Activated naive CD4-positive, alpha-beta T cell treated with anti-CD3 and anti-CD28 coated beads for 36 hours (primary cell): ENCODE results near the gene FGGY. TPM values are rescaled to one million over a fixed set of nuclear protein-coding genes. Genes with fewer than 3 reads are reported as not detected.

ENCODE experiments used
- CTCF ChIA-PET: fragments of 350-600 bp; sonication (Branson Sonifier 250); formaldehyde crosslinking; loops from one replicate; lab custom pipeline; 2021; ENCODE audit warnings: antibody characterized with exemption; lab: Charles Lee
- DNase-seq: peaks from one replicate; pipeline ENCODE4 v3.0.0-alpha.2; 2020
- H3K27ac Mint-ChIP-seq: one replicate; pipeline ENCODE4 v1.8.0; 2021; ENCODE audit warnings: mild to moderate bottlenecking, mixed read lengths
- H3K27me3 Mint-ChIP-seq: one replicate; pipeline ENCODE4 v1.8.0; 2021; ENCODE audit warnings: low read depth, mixed read lengths
- H3K36me3 Mint-ChIP-seq: one replicate; pipeline ENCODE4 v1.8.0; 2021; ENCODE audit warnings: low read depth, mixed read lengths
- H3K4me1 Mint-ChIP-seq: one replicate; pipeline ENCODE4 v1.8.0; 2021; ENCODE audit warnings: low read depth, mixed read lengths
- H3K4me3 Mint-ChIP-seq: one replicate; pipeline ENCODE4 v1.8.0; 2021; ENCODE audit warnings: mild to moderate bottlenecking, moderate library complexity, mixed read lengths
- H3K9me3 Mint-ChIP-seq: one replicate; pipeline ENCODE4 v1.8.0; 2021; ENCODE audit warnings: mixed read lengths
- intact Hi-C: fragments of 100-400 bp; cut with micrococcal nuclease; formaldehyde crosslinking; loops from one replicate; pipeline ENCODE4 v1.15.1; 2023
- total RNA-seq, 2 experiments: library from RNA; stranded (reverse); gene quantifications; one replicate each; pipeline ENCODE4 v1.2.3, GENCODE V29; 2021

The FGGY gene
- total RNA-seq, 2 experiments from 2014 or later: 9.8 to 10.9 TPM

DNA sequence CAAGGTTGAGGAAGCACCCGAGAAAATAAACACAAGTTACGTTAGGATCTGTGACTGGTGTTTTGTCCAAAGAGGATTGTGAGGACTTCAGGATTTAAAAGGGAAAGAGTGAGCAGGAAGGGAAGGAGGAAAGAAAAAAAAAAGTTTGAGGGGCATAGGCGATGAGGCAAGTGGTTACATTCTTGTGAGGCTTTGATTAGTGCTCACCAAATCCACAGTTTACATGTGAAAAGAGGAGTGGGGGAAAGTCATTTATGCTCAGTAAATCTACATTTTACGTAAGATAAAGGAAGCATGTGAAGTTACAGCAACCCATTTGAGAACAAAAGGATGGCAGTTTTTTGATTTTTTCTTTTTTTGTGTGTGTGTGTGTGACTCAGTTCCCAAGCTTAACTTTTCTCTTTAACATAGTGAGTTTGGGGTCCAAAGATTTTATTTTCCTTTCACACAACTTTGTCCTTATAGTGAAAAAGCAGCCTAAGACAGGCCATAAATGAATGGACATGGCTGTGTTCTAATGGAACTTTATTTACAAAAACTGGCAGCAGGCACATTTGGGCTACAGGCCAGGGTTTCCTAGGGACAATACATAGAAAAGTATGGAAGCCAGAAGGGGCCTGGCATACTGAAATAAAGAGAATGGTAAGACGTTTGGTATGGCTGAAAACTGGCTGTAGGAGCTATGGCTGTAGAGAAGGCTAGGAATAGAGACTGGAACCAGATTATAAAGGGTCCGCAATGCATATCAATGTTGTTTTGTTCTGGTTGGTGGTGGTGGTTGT lies 121.7 kb downstream of the FGGY start:
- no peak overlapping the region for H3K4me3 Mint-ChIP-seq
- no peak for DNase-seq
- CTCF ChIA-PET: no interaction called here
- H3K27ac Mint-ChIP-seq: no peak overlapping the region
- H3K27me3 Mint-ChIP-seq: no peaks in the 10 kb centered on the region
- intact Hi-C loops: no loop called here
- H3K36me3 Mint-ChIP-seq: no peaks in the 10 kb centered on the region
- H3K4me1 Mint-ChIP-seq: no peaks in the 10 kb centered on the region
- H3K9me3 Mint-ChIP-seq: no peaks in the 10 kb centered on the region

DNA sequence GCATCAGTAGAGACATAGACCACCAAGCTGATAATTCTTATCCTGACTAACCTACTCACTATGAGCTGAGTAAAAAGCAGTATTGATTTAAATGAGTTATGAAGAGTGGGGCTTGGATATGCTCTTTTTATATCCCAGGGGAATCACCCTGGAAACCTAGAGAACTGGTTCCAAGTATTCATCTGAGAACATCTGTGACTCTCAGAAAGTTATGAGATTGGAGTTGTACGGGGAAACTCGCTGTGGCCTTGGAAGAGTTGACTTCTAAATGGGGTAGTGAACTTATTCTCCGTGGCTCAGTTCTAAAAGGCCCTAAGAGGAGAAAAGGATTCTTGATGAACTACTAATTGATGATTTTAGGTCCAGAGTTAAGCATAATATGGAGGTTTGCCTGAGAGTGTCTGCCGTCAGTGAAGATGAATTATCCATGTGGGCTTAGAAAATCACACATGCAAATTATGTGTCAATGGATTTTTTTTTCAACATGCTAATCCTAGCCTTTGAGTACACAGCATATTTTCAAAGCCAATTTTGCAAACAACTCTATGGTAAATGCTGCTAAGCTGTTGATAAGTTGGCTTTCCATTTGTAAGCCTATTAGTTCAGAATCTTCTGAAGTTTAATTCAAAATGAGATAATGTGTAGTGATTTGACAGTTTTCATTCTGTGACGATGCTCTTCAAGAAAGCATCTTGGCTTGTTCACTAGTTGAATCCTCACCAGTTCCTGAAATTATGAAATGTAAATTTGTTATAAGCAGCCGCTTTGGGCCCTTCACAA lies 122.7 kb downstream of the FGGY start:
- H3K4me3 Mint-ChIP-seq: no peak overlapping the region
- no peaks in the 10 kb centered on the region for H3K4me1 Mint-ChIP-seq
- H3K27me3 Mint-ChIP-seq: no peaks in the 10 kb centered on the region
- CTCF ChIA-PET: no interaction called here
- no peaks in the 10 kb centered on the region for H3K36me3 Mint-ChIP-seq
- no peak for DNase-seq
- intact Hi-C loops: no loop called here
- no peak overlapping the region for H3K27ac Mint-ChIP-seq
- no peaks in the 10 kb centered on the region for H3K9me3 Mint-ChIP-seq

DNA sequence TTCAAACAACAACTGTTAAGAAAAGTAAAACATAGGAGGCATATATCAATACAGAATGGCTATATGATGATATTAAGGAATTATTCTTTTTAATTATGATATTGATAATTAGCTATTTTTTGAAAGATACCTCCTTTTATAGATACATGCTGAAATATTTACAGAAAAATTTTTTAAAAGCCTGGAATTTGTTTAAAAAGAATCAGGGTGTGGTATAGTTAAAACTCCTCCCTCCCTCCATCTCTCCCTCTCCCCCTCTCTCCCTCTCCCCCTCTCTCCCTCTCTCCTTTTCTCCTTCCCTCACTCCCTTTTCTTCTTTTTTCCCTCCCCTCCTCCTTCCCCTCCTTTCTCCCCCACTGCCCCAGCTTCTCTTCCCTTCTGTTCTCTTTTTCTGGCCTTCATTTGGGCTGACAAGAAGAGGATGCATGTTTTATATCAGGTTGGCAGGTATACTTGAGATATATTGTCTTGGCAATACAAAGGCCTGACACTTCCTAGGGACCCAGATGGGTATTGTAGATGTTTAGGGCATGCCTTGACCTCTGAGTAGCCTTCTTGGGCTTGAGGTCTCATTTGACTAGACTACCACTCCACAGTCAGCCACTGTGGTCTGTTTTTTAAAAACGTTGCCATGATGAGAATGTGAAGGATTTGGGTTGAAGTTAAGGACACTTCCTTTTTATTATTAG lies 124.5 kb downstream of the FGGY start:
- H3K9me3 Mint-ChIP-seq: no peaks in the 10 kb centered on the region
- H3K4me3 Mint-ChIP-seq: no peak overlapping the region
- no peaks in the 10 kb centered on the region for H3K4me1 Mint-ChIP-seq
- intact Hi-C loops: no loop called here
- H3K36me3 Mint-ChIP-seq: no peaks in the 10 kb centered on the region
- no peaks in the 10 kb centered on the region for H3K27me3 Mint-ChIP-seq
- CTCF ChIA-PET: interaction anchor here (1.3 kb wide), 1 partner anchor 336 kb away, joined by 3 read pairs; no protein-coding TSS in a partner anchor
- no peak for DNase-seq
- no peak overlapping the region for H3K27ac Mint-ChIP-seq

DNA sequence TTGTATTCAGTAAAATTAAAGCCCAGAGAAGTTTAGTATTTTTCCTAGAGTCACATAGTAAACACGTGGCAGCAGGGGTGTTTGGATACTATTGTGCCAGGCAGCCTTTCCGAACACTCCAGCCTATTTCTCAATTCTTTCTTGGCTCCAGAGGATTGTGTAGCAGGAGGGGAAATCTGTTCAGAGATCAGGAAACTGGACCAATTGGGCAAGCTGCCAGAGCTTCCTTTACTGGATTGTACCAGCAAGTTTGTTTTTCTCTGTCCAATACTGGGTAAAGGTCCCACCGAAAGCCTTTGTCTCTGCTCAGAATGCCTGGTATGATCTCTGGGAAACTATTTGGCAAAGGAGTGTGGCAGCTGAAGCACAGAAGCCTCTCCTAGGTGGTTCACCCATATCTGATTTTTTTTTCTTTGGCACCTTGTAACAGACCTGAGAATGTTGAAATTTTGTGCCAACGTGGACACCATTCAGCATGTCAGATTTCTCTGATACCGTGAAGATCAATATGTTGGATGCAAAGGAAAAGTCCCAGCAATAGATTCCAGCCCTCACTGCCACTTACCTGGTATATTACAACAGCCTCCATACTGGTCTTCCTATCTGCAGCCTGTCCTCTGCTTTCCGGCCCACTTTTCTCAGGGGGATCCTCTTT lies 126.2 kb downstream of the FGGY start:
- H3K27me3 Mint-ChIP-seq: no peaks in the 10 kb centered on the region
- DNase-seq: no peak
- H3K27ac Mint-ChIP-seq: no peak overlapping the region
- intact Hi-C loops: no loop called here
- H3K4me1 Mint-ChIP-seq: no peaks in the 10 kb centered on the region
- no peaks in the 10 kb centered on the region for H3K9me3 Mint-ChIP-seq
- CTCF ChIA-PET: no interaction called here
- H3K4me3 Mint-ChIP-seq: no peak overlapping the region
- H3K36me3 Mint-ChIP-seq: no peaks in the 10 kb centered on the region

DNA sequence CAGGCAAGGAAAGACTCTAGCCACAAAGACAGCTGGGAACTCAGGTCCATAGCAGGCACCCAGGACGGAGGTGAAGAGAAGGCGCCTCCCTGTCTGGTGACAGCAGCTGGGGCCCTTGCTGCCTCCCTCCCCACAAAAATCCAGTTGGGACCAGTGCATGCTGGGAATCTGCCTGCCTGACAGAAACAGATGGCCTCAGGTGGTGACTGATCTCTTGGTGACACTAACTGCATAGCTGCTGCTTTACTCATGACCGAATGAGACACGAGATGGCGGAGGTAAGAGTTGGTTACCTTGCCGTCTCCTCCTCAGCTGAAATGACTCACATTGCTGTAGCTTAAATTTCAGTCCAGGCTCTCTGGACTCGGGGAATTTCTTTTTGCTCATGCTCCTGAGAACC lies 130.3 kb downstream of the FGGY start:
- intact Hi-C loops: no loop called here
- Mint-ChIP-seq H3K27me3 (no peaks in the 10 kb centered on the region), H3K4me1 (peaks cover 2% of the 10 kb centered on the region), H3K36me3 (no peaks in the 10 kb centered on the region), H3K27ac (no peak overlapping the region), H3K4me3 (no peak overlapping the region), H3K9me3 (no peaks in the 10 kb centered on the region)
- DNase-seq: no peak
- CTCF ChIA-PET: interaction anchor here (0.9 kb wide), 1 partner anchor 329 kb away, joined by 6 read pairs; no protein-coding TSS in a partner anchor

DNA sequence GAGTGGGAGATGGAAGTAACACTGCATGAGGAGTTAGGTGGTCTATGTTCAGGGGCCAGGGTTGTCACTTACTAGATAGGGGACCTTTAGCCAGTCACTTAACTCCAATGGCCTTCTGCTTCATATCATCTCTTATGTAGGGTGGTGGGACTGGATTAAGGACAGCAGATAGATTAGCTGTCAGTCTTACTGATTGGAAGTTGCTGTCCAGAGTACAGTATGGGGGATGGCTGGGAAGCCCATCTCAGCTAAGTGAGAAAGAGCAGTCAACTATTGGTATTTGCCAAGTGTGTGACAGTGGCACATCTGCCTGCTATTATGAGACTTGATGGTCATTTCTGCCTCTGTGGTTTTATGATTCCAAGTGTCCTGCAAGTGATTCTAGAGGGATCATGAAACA lies 130.9 kb downstream of the FGGY start:
- CTCF ChIA-PET: interaction anchor here (0.9 kb wide), 1 partner anchor 329 kb away, joined by 6 read pairs; no protein-coding TSS in a partner anchor
- Mint-ChIP-seq H3K27me3 (no peaks in the 10 kb centered on the region), H3K36me3 (no peaks in the 10 kb centered on the region), H3K27ac (no peak overlapping the region), H3K9me3 (no peaks in the 10 kb centered on the region), H3K4me3 (no peak overlapping the region), H3K4me1 (peaks cover 8% of the 10 kb centered on the region)
- intact Hi-C loops: no loop called here
- no peak for DNase-seq

DNA sequence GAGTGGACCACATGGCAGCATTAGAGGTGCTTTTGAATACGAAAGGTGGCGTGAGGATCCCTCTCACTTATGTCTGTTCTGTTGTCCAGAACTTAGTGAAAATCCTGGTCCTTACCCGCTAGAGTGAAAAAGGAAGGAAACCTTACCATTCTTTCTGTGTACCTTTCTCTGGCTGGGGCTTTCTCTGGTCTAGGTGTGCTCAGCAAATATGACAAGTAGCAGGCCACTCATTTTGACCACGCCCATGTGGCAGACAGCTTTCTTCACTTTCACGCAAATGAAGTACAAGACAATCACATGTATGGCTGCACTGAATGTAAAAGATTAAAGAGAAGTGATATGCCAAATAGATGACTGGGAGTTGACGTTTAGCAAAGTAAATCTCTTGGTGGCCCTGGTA lies 131.9 kb downstream of the FGGY start:
- Mint-ChIP-seq H3K27ac (no peak overlapping the region), H3K27me3 (no peaks in the 10 kb centered on the region), H3K4me1 (peaks cover 15% of the 10 kb centered on the region)

DNA sequence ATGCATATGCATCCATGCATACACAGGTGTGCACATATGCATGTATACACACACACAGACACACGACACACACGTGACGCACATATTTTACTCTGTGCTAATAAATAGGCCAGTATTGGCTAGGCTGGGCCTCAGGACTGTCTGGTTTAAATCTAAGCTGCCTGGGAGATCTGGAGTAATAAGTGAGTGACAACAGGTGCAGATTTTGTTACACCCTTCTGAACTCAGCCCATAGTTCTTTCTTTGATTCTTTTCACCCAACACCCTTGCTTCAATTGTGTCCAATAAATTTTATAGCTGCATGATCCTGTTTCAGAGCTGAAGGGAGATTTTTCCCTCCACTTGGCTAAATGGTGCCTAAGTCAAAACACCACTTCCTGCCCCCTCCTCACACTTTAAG lies 132.8 kb downstream of the FGGY start:
- Mint-ChIP-seq H3K4me3 (no peak overlapping the region), H3K36me3 (no peaks in the 10 kb centered on the region), H3K27ac (no peak overlapping the region), H3K27me3 (no peaks in the 10 kb centered on the region), H3K9me3 (no peaks in the 10 kb centered on the region), H3K4me1 (peaks cover 17% of the 10 kb centered on the region)
- DNase-seq: no peak
- intact Hi-C loops: loop anchor here (5.0 kb wide), 1 partner anchor 97 kb away; no protein-coding TSS in a partner anchor
- CTCF ChIA-PET: no interaction called here

More for the DNA sequence above, 131.9 kb downstream of the FGGY start:
- CTCF ChIA-PET: no interaction called here
- H3K4me3 Mint-ChIP-seq: no peak overlapping the region
- H3K9me3 Mint-ChIP-seq: no peaks in the 10 kb centered on the region
- DNase-seq: no peak
- intact Hi-C loops: no loop called here
- no peaks in the 10 kb centered on the region for H3K36me3 Mint-ChIP-seq

DNA sequence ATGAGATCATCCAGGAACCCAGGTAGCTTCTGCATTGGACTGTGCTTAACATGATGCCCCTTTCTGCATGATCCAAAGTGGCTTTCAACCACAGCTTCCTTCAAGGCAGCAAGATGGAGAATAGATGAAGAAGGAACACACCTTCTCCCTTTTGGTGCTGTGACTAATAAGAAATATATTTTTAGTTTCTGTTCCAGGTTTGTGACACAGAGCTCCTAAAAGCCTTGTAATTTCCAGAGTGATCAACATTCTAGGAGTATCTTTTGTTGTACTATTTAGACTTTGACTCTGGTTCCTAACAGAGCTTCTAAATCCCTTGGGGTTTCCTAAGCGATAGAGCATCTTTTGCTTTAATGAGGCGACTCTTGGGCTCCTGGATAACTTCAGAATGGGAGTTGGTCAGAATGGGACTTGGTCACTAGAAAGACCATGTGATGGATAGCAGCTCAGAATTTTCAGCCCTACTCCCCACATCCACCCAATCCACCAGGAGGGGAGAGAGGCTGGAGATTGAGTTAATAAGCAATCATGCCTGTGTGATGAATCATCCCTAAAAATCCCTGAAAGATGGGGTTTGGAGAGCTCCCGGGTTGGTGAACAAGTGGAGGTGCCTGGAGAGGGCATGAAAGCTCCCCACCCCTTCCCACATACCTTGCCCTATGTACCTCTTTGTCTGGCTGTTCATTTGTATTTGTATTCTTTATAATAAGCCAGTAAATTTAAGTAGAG lies 134.8 kb downstream of the FGGY start:
- no peaks in the 10 kb centered on the region for H3K36me3 Mint-ChIP-seq
- DNase-seq: no peak
- H3K9me3 Mint-ChIP-seq: no peaks in the 10 kb centered on the region
- no peak overlapping the region for H3K27ac Mint-ChIP-seq
- peaks cover 17% of the 10 kb centered on the region for H3K4me1 Mint-ChIP-seq
- H3K27me3 Mint-ChIP-seq: no peaks in the 10 kb centered on the region
- CTCF ChIA-PET: interaction anchor here (1.0 kb wide), 1 partner anchor 139 kb away, joined by 3 read pairs; no protein-coding TSS in a partner anchor
- intact Hi-C loops: loop anchor here (5.0 kb wide), 1 partner anchor 99 kb away; no protein-coding TSS in a partner anchor
- H3K4me3 Mint-ChIP-seq: no peak overlapping the region

DNA sequence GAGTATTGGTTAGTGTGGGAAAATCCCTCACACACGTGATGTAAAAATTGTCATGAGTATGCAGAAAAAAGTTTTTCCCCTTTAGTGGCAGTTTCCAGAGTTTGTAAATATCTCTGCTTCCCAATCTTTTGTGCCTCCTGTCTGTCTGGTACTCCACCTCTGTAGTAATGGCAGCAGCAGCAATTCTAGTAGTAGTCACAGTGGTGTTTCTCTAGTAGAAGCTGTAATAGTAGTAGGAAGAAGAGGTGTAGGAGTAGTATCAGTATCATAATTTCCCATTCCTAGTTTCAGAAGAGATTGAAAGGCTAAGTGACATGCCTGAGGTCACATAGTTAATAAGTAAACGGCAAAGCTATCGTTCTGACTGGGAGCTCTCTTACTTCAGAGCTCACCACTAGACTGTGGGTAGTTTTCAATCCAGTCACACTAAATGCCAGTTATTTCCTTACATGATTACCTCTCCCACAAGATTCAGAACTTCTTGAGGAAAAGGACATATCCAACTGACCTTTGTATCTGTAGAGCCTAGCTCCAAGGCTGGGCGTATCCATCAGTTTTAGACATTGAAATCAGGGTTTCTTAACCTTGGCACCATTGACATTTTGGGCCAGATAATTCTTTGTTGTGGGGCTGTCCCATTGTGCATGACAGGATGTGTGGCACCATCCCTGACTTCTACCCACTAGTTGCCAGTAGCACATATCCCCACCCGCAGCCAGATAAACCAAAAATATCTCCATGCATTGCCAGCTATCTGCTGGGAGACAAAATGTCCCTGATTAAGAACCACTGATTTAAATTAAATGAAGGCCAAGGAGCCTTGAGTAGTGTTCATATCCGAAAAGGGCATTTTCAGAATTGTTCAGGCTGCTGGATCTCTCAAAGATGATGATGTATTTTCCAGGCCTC lies 135.9 kb downstream of the FGGY start:
- H3K9me3 Mint-ChIP-seq: no peaks in the 10 kb centered on the region
- intact Hi-C loops: loop anchor here (5.0 kb wide), 1 partner anchor 100 kb away; no protein-coding TSS in a partner anchor
- no peaks in the 10 kb centered on the region for H3K27me3 Mint-ChIP-seq
- H3K4me3 Mint-ChIP-seq: no peak overlapping the region
- peak; percentile 7 for DNase-seq
- no peak overlapping the region for H3K27ac Mint-ChIP-seq
- H3K4me1 Mint-ChIP-seq: peaks cover 17% of the 10 kb centered on the region
- CTCF ChIA-PET: interaction anchor here (0.5 to 0.7 kb wide), 3 partner anchors 239 to 1400 kb away, joined by 3 read pairs; no protein-coding TSS in a partner anchor
- H3K36me3 Mint-ChIP-seq: no peaks in the 10 kb centered on the region
